GM12872 (cell line): ENCODE data around the gene REN.

Experiments used
- CTCF ChIP-seq: IDR thresholded peaks from 3 replicates; pipeline ENCODE4 v1.5.1; 2011; ENCODE audit warnings: low read depth, mild to moderate bottlenecking, low read length, moderate library complexity; ENCODE audit not compliant: insufficient read depth

Gene REN

GRCh38 chr1:204162494-204163074 is 3.6 kb downstream of the REN start:
- TF ChIP-seq CTCF: peak; percentile 99

GRCh38 chr1:204161609-204162493 is 4.3 kb downstream of the REN start:
- TF ChIP-seq CTCF: no peak

GRCh38 chr1:204157962-204158361 is 8.2 kb downstream of the REN start:
- no peak for TF ChIP-seq CTCF

- TF ChIP-seq CTCF: no peak
These were observed 10.3 kb downstream of the REN start for GRCh38 chr1:204155881-204156280.

GRCh38 chr1:204154568-204155255 is 11.4 kb downstream of the REN start:
- TF ChIP-seq CTCF: no peak

- TF ChIP-seq CTCF: no peak
These were observed 12.5 kb downstream of the REN start for GRCh38 chr1:204153667-204154066.

- TF ChIP-seq CTCF: no peak
These were observed 13.7 kb downstream of the REN start for GRCh38 chr1:204152310-204153044.
